ENCODE data around the gene RGS8.

The RGS8 gene

GRCh38 chr1:182639330-182639729, 45.1 kb downstream of the RGS8 start:
- Histone ChIP-seq H3K4me1 (ENCODE audit: control insufficient read depth, insufficient read depth, low read length, unreplicated experiment) (no peaks in the 10 kb centered on the region), H3K27me3 (ENCODE audit: insufficient read depth, low read length) (peaks cover 16% of the 10 kb centered on the region), H3K4me3 (ENCODE audit: low read depth, low read length) (no peak overlapping the region), H3K27ac (ENCODE audit: low read depth, low read length) (no peak overlapping the region), H3K79me2 (ENCODE audit: control insufficient read depth, insufficient read depth, low read length, unreplicated experiment) (no peaks in the 10 kb centered on the region), H3K36me3 (ENCODE audit: insufficient read depth, low read length) (no peaks in the 10 kb centered on the region), H2AFZ (ENCODE audit: low read length, unreplicated experiment) (no peak overlapping the region)

GRCh38 chr1:182637769-182638168, 46.6 kb downstream of the RGS8 start:
- no peak overlapping the region for H2AFZ ChIP-seq (ENCODE audit: low read length, unreplicated experiment)
- no peak overlapping the region for H3K27ac ChIP-seq (ENCODE audit: low read depth, low read length)
- H3K27me3 ChIP-seq (ENCODE audit: insufficient read depth, low read length) = peaks cover 16% of the 10 kb centered on the region
- H3K4me3 ChIP-seq (ENCODE audit: low read depth, low read length) = no peak overlapping the region
- no peaks in the 10 kb centered on the region for H3K79me2 ChIP-seq (ENCODE audit: control insufficient read depth, insufficient read depth, low read length, unreplicated experiment)
- H3K4me1 ChIP-seq (ENCODE audit: control insufficient read depth, insufficient read depth, low read length, unreplicated experiment) = no peaks in the 10 kb centered on the region
- H3K36me3 ChIP-seq (ENCODE audit: insufficient read depth, low read length) = no peaks in the 10 kb centered on the region

- H3K36me3 ChIP-seq (ENCODE audit: insufficient read depth, low read length) = no peaks in the 10 kb centered on the region
- no peak overlapping the region for H3K27ac ChIP-seq (ENCODE audit: low read depth, low read length)
- H3K4me1 ChIP-seq (ENCODE audit: control insufficient read depth, insufficient read depth, low read length, unreplicated experiment) = peaks cover under 1% of the 10 kb centered on the region
- no peak overlapping the region for H2AFZ ChIP-seq (ENCODE audit: low read length, unreplicated experiment)
- H3K4me3 ChIP-seq (ENCODE audit: low read depth, low read length) = no peak overlapping the region
- no peaks in the 10 kb centered on the region for H3K79me2 ChIP-seq (ENCODE audit: control insufficient read depth, insufficient read depth, low read length, unreplicated experiment)
- peaks cover 10% of the 10 kb centered on the region for H3K27me3 ChIP-seq (ENCODE audit: insufficient read depth, low read length)
Observed at GRCh38 chr1:182635871-182636270, 48.5 kb downstream of the RGS8 start.
